WTC11 (cell line): ENCODE results near the gene LMOD1. TPM values are rescaled to one million over a fixed set of nuclear protein-coding genes. Genes with fewer than 3 reads are reported as not detected.

Source experiments
- ATAC-seq: fragments of 200-7000 bp; cut with Tn5 transposase; 2 replicates; pipeline ENCODE4 v1.10.0; 2021; ENCODE audit warnings: mild to moderate bottlenecking, moderate library complexity
- CTCF ChIA-PET: fragments of 300-600 bp; sonication (Branson Sonifier 250); formaldehyde crosslinking; loops from one replicate; lab custom pipeline; 2021; ENCODE audit warnings: antibody characterized with exemption; lab: Charles Lee
- POLR2A ChIA-PET: fragments of 350-600 bp; sonication (Branson Sonifier 250); formaldehyde crosslinking; loops from one replicate; lab custom pipeline; 2021; ENCODE audit warnings: antibody characterized with exemption; lab: Charles Lee
- DNase-seq: peaks from one replicate; pipeline ENCODE4 v3.0.0; 2021; ENCODE audit warnings: low spot score
- H3K27ac Mint-ChIP-seq: 2 replicates; pipeline ENCODE4 v1.8.0; 2021; ENCODE audit warnings: mixed read lengths
- H3K27me3 Mint-ChIP-seq: 2 replicates; pipeline ENCODE4 v1.8.0; 2021; ENCODE audit warnings: low read depth, mild to moderate bottlenecking, moderate library complexity, mixed read lengths
- H3K36me3 Mint-ChIP-seq: 2 replicates; pipeline ENCODE4 v1.8.0; 2021; ENCODE audit warnings: mixed read lengths
- H3K4me1 Mint-ChIP-seq: 2 replicates; pipeline ENCODE4 v1.8.0; 2022; ENCODE audit warnings: mixed read lengths
- H3K4me3 Mint-ChIP-seq: 2 replicates; pipeline ENCODE4 v1.8.0; 2021; ENCODE audit warnings: mild to moderate bottlenecking, moderate library complexity, mixed read lengths
- H3K9me3 Mint-ChIP-seq: 2 replicates; pipeline ENCODE4 v1.8.0; 2021; ENCODE audit warnings: mixed read lengths
- ERG ChIP-seq: fragments of 250-450 bp; sonication (Bioruptor Pico); IDR thresholded peaks from 2 replicates; pipeline ENCODE4 v1.8.0; 2021; ENCODE audit warnings: mild to moderate bottlenecking
- FOXK1 ChIP-seq: sonication (generic); formaldehyde crosslinking; IDR thresholded peaks from 2 replicates; pipeline ENCODE4 v1.8.0; 2022; ENCODE audit warnings: mild to moderate bottlenecking, moderate library complexity, missing genetic modification reagents
- GTF2I ChIP-seq: fragments of 250-450 bp; sonication (Bioruptor Pico); conservative IDR thresholded peaks from 2 replicates; pipeline ENCODE4 v1.4.0; 2021; ENCODE audit warnings: mild to moderate bottlenecking
- IRF1 ChIP-seq: sonication (generic); formaldehyde crosslinking; IDR thresholded peaks from 2 replicates; pipeline ENCODE4 v1.8.0; 2023; ENCODE audit warnings: missing genetic modification reagents
- MLX ChIP-seq: sonication (generic); formaldehyde crosslinking; IDR thresholded peaks from 2 replicates; pipeline ENCODE4 v1.8.1; 2023; ENCODE audit warnings: mild to moderate bottlenecking, missing genetic modification reagents, moderate library complexity
- MXD4 ChIP-seq: fragments of 250-450 bp; sonication (Bioruptor Pico); IDR thresholded peaks from 2 replicates; pipeline ENCODE4 v1.8.0; 2021; ENCODE audit warnings: mild to moderate bottlenecking, moderate library complexity, borderline replicate concordance
- NFE2L1 ChIP-seq: sonication (generic); formaldehyde crosslinking; IDR thresholded peaks from 2 replicates; pipeline ENCODE4 v1.8.1; 2023; ENCODE audit warnings: missing genetic modification reagents
- NR2C2 ChIP-seq: sonication (generic); formaldehyde crosslinking; IDR thresholded peaks from 2 replicates; pipeline ENCODE4 v1.8.0; 2022; ENCODE audit warnings: mild to moderate bottlenecking, missing genetic modification reagents
- PRRX2 ChIP-seq: fragments of 250-450 bp; sonication (Bioruptor Pico); IDR thresholded peaks from 2 replicates; pipeline ENCODE4 v1.8.0; 2021; ENCODE audit warnings: mild to moderate bottlenecking
- RELA ChIP-seq: sonication (generic); formaldehyde crosslinking; IDR thresholded peaks from 2 replicates; pipeline ENCODE4 v1.8.1; 2022; ENCODE audit warnings: missing genetic modification reagents, mild to moderate bottlenecking, borderline replicate concordance
- TEAD4 ChIP-seq: sonication (generic); formaldehyde crosslinking; IDR thresholded peaks from 2 replicates; pipeline ENCODE4 v1.8.0; 2022; ENCODE audit warnings: mild to moderate bottlenecking, missing genetic modification reagents
- ZBTB21 ChIP-seq: sonication (generic); formaldehyde crosslinking; IDR thresholded peaks from 2 replicates; pipeline ENCODE4 v1.8.1; 2023; ENCODE audit warnings: mild to moderate bottlenecking, missing genetic modification reagents, borderline replicate concordance
- ZNF121 ChIP-seq: sonication (generic); formaldehyde crosslinking; IDR thresholded peaks from 2 replicates; pipeline ENCODE4 v1.8.0; 2023; ENCODE audit warnings: missing genetic modification reagents
- ZNF423 ChIP-seq: fragments of 250-450 bp; sonication (Bioruptor Pico); IDR thresholded peaks from 2 replicates; pipeline ENCODE4 v2.1.2; 2022; ENCODE audit warnings: mild to moderate bottlenecking, moderate library complexity
- ZNF425 ChIP-seq: fragments of 250-450 bp; sonication (Bioruptor Pico); conservative IDR thresholded peaks from 2 replicates; pipeline ENCODE4 v1.9.0; 2021; ENCODE audit warnings: mild to moderate bottlenecking
- ZSCAN18 ChIP-seq: fragments of 250-450 bp; sonication (Bioruptor Pico); IDR thresholded peaks from 2 replicates; pipeline ENCODE4 v2.1.2; 2022; ENCODE audit warnings: mild to moderate bottlenecking, moderate library complexity
- total RNA-seq: library from RNA; stranded (reverse); gene quantifications from 3 replicates; pipeline ENCODE4 v1.2.3, GENCODE V29; 2021

The LMOD1 gene
- total RNA-seq, 1 experiment from 2014 or later = 1.5 TPM

GRCh38 chr1:201990427-201990826 lies 44.1 kb upstream of the LMOD1 start (continued):
- TF ChIP-seq GTF2I (CRISPR knock-in tag) (no peak), TEAD4 (no peak), PRRX2 (CRISPR knock-in tag) (no peak), ZNF425 (no peak)

- Mint-ChIP-seq H3K27ac (no peak overlapping the region), H3K4me3 (no peak overlapping the region), H3K27me3 (no peaks in the 10 kb centered on the region), H3K36me3 (peaks cover 51% of the 10 kb centered on the region), H3K4me1 (peaks cover 17% of the 10 kb centered on the region), H3K9me3 (no peaks in the 10 kb centered on the region)
- POLR2A ChIA-PET = interaction anchor here (0.5 kb wide), 1 partner anchor 64 kb away, joined by 3 read pairs; no protein-coding TSS in a partner anchor
- TF ChIP-seq MLX (CRISPR knock-in tag) = no peak
- TF ChIP-seq IRF1 (CRISPR knock-in tag) = no peak
- no peak for TF ChIP-seq NR2C2
- TF ChIP-seq ZBTB21 (CRISPR knock-in tag) = no peak
- no peak for TF ChIP-seq MXD4 (CRISPR knock-in tag)
- no peak for TF ChIP-seq ERG (CRISPR knock-in tag)
- TF ChIP-seq ZNF121 (CRISPR knock-in tag) = no peak
- TF ChIP-seq NFE2L1 = no peak
- no peak for TF ChIP-seq FOXK1 (CRISPR knock-in tag)
- CTCF ChIA-PET = no interaction called here
- DNase-seq (no peak), ATAC-seq (no peak)
These were observed 43.2 kb upstream of the LMOD1 start for GRCh38 chr1:201989354-201990128.

- POLR2A ChIA-PET = interaction anchor here (0.5 kb wide), 1 partner anchor 65 kb away, joined by 3 read pairs; no protein-coding TSS in a partner anchor
- CTCF ChIA-PET = interaction anchor here (0.9 kb wide), 1 partner anchor 93 kb away, joined by 3 read pairs; no protein-coding TSS in a partner anchor
These were observed 42.3 kb upstream of the LMOD1 start for GRCh38 chr1:201988601-201989000.

More at GRCh38 chr1:201988601-201989000, 42.3 kb upstream of the LMOD1 start:
- Mint-ChIP-seq H3K36me3 (peaks cover 44% of the 10 kb centered on the region), H3K4me1 (peaks cover 19% of the 10 kb centered on the region)
- TF ChIP-seq ZSCAN18 (CRISPR knock-in tag) = no peak
- no peak for TF ChIP-seq RELA (CRISPR knock-in tag)
- TF ChIP-seq PRRX2 (CRISPR knock-in tag) = no peak
- no peak for TF ChIP-seq ZNF423 (CRISPR knock-in tag)
- TF ChIP-seq, all 79 proteins: peak for 0
- H3K4me3 Mint-ChIP-seq = no peak overlapping the region
- H3K27me3 Mint-ChIP-seq = no peaks in the 10 kb centered on the region
- no peaks in the 10 kb centered on the region for H3K9me3 Mint-ChIP-seq
- DNase-seq = no peak
- no peak for ATAC-seq
- H3K27ac Mint-ChIP-seq = peak overlapping the region; percentile 45; the same call in 1 of the 2 replicates
